PC-9 (cell line): ENCODE measurements around the gene BICC1.

Experiments
- CTCF ChIP-seq: fragments of 200-600 bp; sonication (generic); conservative IDR thresholded peaks from 2 replicates; pipeline ENCODE4 v1.6.1; 2017; ENCODE audit warnings: mixed run types, antibody characterized with exemption, mild to moderate bottlenecking, moderate library complexity
- EZH2 ChIP-seq: fragments of 200-600 bp; sonication (generic); IDR thresholded peaks from 2 replicates; pipeline ENCODE4 v1.8.0; 2017; ENCODE audit warnings: antibody characterized with exemption, low read depth

GRCh38 chr10:58796824-58797223 is 284.2 kb downstream of the BICC1 start:
- no peak for TF ChIP-seq CTCF
- TF ChIP-seq EZH2: no peak
